Sigmoid colon (tissue), 4 donors: ENCODE data around the gene AATF.

Source experiments
- CTCF ChIP-seq, 4 experiments: fragments of 450-650 bp in 3 of 4; fragments of 200-600 bp in 1 of 4; IDR thresholded peaks; one replicate each; pipeline ENCODE4 v1.5.1; 2016 to 2019; ENCODE audit warnings: antibody characterized with exemption in 4 of 4, mild to moderate bottlenecking in 3 of 4, moderate library complexity in 2 of 4
- EP300 ChIP-seq, 4 donors: sonication (generic); formaldehyde crosslinking; IDR thresholded peaks; one replicate each; pipeline ENCODE4 v1.6.1; 2017; ENCODE audit warnings: antibody characterized with exemption in 4 of 4
- POLR2A ChIP-seq, 2 donors: fragments of 450-650 bp; IDR thresholded peaks; one replicate each; pipeline ENCODE4 v1.6.1; 2016; ENCODE audit warnings: antibody characterized with exemption in 2 of 2, mild to moderate bottlenecking in 2 of 2, moderate library complexity in 2 of 2
- POLR2AphosphoS5 ChIP-seq, 4 donors: sonication (generic); formaldehyde crosslinking; IDR thresholded peaks; one replicate each; pipeline ENCODE4 v1.6.1; 2017; ENCODE audit warnings: antibody characterized with exemption in 4 of 4

GRCh38 chr17:36983618-36984017, 34.9 kb downstream of the AATF start:
- TF ChIP-seq CTCF (IDR thresholded peaks at IDR 0.05) (no peak), POLR2AphosphoS5 (IDR thresholded peaks at IDR 0.05) (no peak), POLR2A (IDR thresholded peaks at IDR 0.05) (no peak), EP300 (IDR thresholded peaks at IDR 0.05) (no peak)
